Liver (tissue), 9 donors: ENCODE measurements around the gene PTPRC. TPM values are rescaled to one million over a fixed set of nuclear protein-coding genes. Genes with fewer than 3 reads are reported as not detected.

Experiments used
- DNase-seq: peaks from one replicate; pipeline ENCODE4 v3.0.0-alpha.2; 2017; ENCODE audit warnings: low spot score
- H3K27ac ChIP-seq, 2 donors: one replicate each; pipeline ENCODE4 v1.7.0; 2013; ENCODE audit warnings: inconsistent platforms in 2 of 2, low read length in 2 of 2, control low read depth in 1 of 2, low read depth in 1 of 2, mild to moderate bottlenecking in 1 of 2
- H3K27me3 ChIP-seq, 4 donors: one replicate each; pipeline versions ENCODE4 v1.6.1 to v1.7.0; 2013; ENCODE audit warnings: low read length in 3 of 4, inconsistent platforms in 1 of 4, mild to moderate bottlenecking in 1 of 4, moderate library complexity in 1 of 4; ENCODE audit not compliant: control insufficient read depth in 4 of 4, insufficient read depth in 4 of 4
- H3K36me3 ChIP-seq, 4 donors: one replicate each; pipeline versions ENCODE4 v1.6.1 to v1.7.0; 2013; ENCODE audit warnings: low read length in 3 of 4, mild to moderate bottlenecking in 3 of 4, low read depth in 1 of 4, moderate library complexity in 1 of 4; ENCODE audit not compliant: control insufficient read depth in 4 of 4, insufficient read depth in 3 of 4
- H3K4me1 ChIP-seq, 4 donors: one replicate each; pipeline versions ENCODE4 v1.6.1 to v1.7.0; 2013; ENCODE audit warnings: low read length in 3 of 4, mild to moderate bottlenecking in 3 of 4, moderate library complexity in 1 of 4; ENCODE audit not compliant: control insufficient read depth in 4 of 4, insufficient read depth in 4 of 4
- H3K4me3 ChIP-seq, 3 donors: one replicate each; pipeline versions ENCODE4 v1.6.1 to v1.7.0; 2013; ENCODE audit warnings: low read length in 3 of 3, control low read depth in 1 of 3, low read depth in 1 of 3, mild to moderate bottlenecking in 1 of 3
- H3K9ac ChIP-seq, 2 donors: one replicate each; pipeline ENCODE4 v1.7.0; 2013; ENCODE audit warnings: low read length in 2 of 2, mild to moderate bottlenecking in 2 of 2, moderate library complexity in 2 of 2, control low read depth in 1 of 2, low read depth in 1 of 2
- H3K9me3 ChIP-seq, 4 donors: one replicate each; pipeline versions ENCODE4 v1.6.1 to v1.7.0; 2013; ENCODE audit warnings: low read length in 3 of 4; ENCODE audit not compliant: control insufficient read depth in 4 of 4
- EGR1 ChIP-seq, 2 donors: IDR thresholded peaks; 2 replicates each; pipeline ENCODE4 v1.6.1; 2016 to 2018; ENCODE audit warnings: antibody characterized with exemption in 2 of 2, low read depth in 2 of 2
- FOXA1 ChIP-seq: IDR thresholded peaks from 2 replicates; pipeline ENCODE4 v1.6.1; 2016; ENCODE audit warnings: antibody characterized with exemption
- FOXA2 ChIP-seq: IDR thresholded peaks from 2 replicates; pipeline ENCODE4 v1.6.1; 2016; ENCODE audit warnings: antibody characterized with exemption
- GABPA ChIP-seq, 2 donors: IDR thresholded peaks in 1 of 2; conservative IDR thresholded peaks in 1 of 2; 2 replicates each; pipeline ENCODE4 v1.6.1; 2016; ENCODE audit warnings: antibody characterized with exemption in 2 of 2, mild to moderate bottlenecking in 1 of 2, moderate library complexity in 1 of 2
- HNF4A ChIP-seq, 2 donors: conservative IDR thresholded peaks; 2 replicates each; pipeline ENCODE4 v1.6.1; 2016; ENCODE audit warnings: antibody characterized with exemption in 2 of 2, mild to moderate bottlenecking in 2 of 2
- HNF4G ChIP-seq: IDR thresholded peaks from 2 replicates; pipeline ENCODE4 v1.6.1; 2016; ENCODE audit warnings: antibody characterized with exemption
- JUND ChIP-seq, 2 donors: IDR thresholded peaks; 2 replicates each; pipeline ENCODE4 v1.6.1; 2016; ENCODE audit warnings: antibody characterized with exemption in 2 of 2
- NR2F2 ChIP-seq: IDR thresholded peaks from 2 replicates; pipeline ENCODE4 v1.6.1; 2016; ENCODE audit warnings: antibody characterized with exemption
- RAD21 ChIP-seq, 2 donors: IDR thresholded peaks; 2 replicates each; pipeline ENCODE4 v1.6.1; 2016; ENCODE audit warnings: antibody characterized with exemption in 2 of 2, mild to moderate bottlenecking in 2 of 2
- REST ChIP-seq: IDR thresholded peaks from 2 replicates; pipeline ENCODE4 v1.6.1; 2016; ENCODE audit warnings: antibody characterized with exemption, mild to moderate bottlenecking
- RXRA ChIP-seq, 2 donors: IDR thresholded peaks; 2 replicates each; pipeline ENCODE4 v1.6.1; 2017 to 2018; ENCODE audit warnings: antibody characterized with exemption in 2 of 2, mild to moderate bottlenecking in 1 of 2
- SP1 ChIP-seq: IDR thresholded peaks from 2 replicates; pipeline ENCODE4 v1.6.1; 2018; ENCODE audit warnings: antibody characterized with exemption, mild to moderate bottlenecking
- TAF1 ChIP-seq: conservative IDR thresholded peaks from 2 replicates; pipeline ENCODE4 v1.6.1; 2016; ENCODE audit warnings: antibody characterized with exemption, mild to moderate bottlenecking
- YY1 ChIP-seq: IDR thresholded peaks from 2 replicates; pipeline ENCODE4 v1.6.1; 2016; ENCODE audit warnings: antibody characterized with exemption, mild to moderate bottlenecking
- polyA plus RNA-seq, 2 donors: library from polyadenylated mRNA; stranded (reverse) in 1 of 2; unstranded in 1 of 2; fragments of 200-250 nt in 1 of 2; fragments of >200 nt in 1 of 2; fragmentation: Nextera tagmentation in 1 of 2; extraction: Ambion mirVana in 1 of 2; gene quantifications; one replicate each; pipeline versions ENCODE4 v1.2.1 to v1.2.3, GENCODE V29; 2013 to 2015
- total RNA-seq, 2 donors: library from RNA; depleted of rRNA; stranded (reverse); fragments of >200 nt; gene quantifications; one replicate each; pipeline ENCODE4 v1.2.3, GENCODE V29; 2014
- TF ChIP-seq, protein P1 (sequence below): IDR thresholded peaks from 2 replicates; pipeline ENCODE4 v1.6.1; 2016; ENCODE audit warnings: antibody characterized with exemption
- TF ChIP-seq, protein P2 (sequence below): fragments of 150-350 bp; IDR thresholded peaks from 2 replicates; pipeline ENCODE4 v1.5.1; 2017; ENCODE audit warnings: improper control_type of control experiment, low read depth, low read length; ENCODE audit not compliant: missing input control
- TF ChIP-seq, protein P3 (sequence below): IDR thresholded peaks from 2 replicates; pipeline ENCODE4 v1.6.1; 2016; ENCODE audit warnings: antibody characterized with exemption
- TF ChIP-seq, protein P4 (sequence below): IDR thresholded peaks from 2 replicates; pipeline ENCODE4 v1.6.1; 2016; ENCODE audit warnings: antibody characterized with exemption
- donor health status: healthy.
- donor health status: healthy.
- donor health status: healthy.
- donor health status: healthy.
- donor health status: healthy.

Gene PTPRC
- total and polyA plus RNA-seq, 4 donors: 5.8 to 34.1 (median 16.2) TPM

DNA sequence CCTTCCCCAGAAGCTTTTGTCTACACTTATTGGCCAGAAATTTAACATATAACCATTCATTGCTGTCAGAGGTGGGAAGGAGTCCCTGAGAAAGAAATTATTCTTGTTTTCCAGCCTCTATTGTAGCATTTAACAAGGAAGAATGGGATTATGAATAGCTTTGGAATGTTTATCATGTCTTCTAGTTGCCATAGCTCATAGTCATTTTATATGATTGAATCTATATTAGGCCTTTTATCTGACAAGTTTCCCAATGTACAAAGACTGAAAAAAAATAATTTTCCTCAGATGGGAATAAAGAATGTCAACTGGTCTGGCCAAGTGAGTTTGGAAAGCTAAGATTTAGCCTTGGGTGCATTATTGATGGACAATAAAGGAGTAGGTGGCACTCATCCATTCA lies 28.3 kb downstream of the PTPRC start:
- no peak overlapping the region for H3K27ac ChIP-seq
- no peaks in the 10 kb centered on the region for H3K4me1 ChIP-seq
- no peak overlapping the region for H3K9ac ChIP-seq
- TF ChIP-seq GABPA (IDR thresholded peaks at IDR 0.05 in 1 of 2, conservative IDR thresholded peaks at IDR 0.05 in 1 of 2): no peak
- TF ChIP-seq, protein P1, sequence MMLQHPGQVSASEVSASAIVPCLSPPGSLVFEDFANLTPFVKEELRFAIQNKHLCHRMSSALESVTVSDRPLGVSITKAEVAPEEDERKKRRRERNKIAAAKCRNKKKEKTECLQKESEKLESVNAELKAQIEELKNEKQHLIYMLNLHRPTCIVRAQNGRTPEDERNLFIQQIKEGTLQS: no peak
- TF ChIP-seq FOXA2: no peak
- TF ChIP-seq, protein P2, sequence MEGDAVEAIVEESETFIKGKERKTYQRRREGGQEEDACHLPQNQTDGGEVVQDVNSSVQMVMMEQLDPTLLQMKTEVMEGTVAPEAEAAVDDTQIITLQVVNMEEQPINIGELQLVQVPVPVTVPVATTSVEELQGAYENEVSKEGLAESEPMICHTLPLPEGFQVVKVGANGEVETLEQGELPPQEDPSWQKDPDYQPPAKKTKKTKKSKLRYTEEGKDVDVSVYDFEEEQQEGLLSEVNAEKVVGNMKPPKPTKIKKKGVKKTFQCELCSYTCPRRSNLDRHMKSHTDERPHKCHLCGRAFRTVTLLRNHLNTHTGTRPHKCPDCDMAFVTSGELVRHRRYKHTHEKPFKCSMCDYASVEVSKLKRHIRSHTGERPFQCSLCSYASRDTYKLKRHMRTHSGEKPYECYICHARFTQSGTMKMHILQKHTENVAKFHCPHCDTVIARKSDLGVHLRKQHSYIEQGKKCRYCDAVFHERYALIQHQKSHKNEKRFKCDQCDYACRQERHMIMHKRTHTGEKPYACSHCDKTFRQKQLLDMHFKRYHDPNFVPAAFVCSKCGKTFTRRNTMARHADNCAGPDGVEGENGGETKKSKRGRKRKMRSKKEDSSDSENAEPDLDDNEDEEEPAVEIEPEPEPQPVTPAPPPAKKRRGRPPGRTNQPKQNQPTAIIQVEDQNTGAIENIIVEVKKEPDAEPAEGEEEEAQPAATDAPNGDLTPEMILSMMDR: no peak
- no peak for TF ChIP-seq REST
- TF ChIP-seq YY1: no peak
- no peak for TF ChIP-seq FOXA1
- TF ChIP-seq SP1: no peak
- TF ChIP-seq, protein P3, sequence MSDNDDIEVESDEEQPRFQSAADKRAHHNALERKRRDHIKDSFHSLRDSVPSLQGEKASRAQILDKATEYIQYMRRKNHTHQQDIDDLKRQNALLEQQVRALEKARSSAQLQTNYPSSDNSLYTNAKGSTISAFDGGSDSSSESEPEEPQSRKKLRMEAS: no peak
- no peak for TF ChIP-seq JUND (IDR thresholded peaks at IDR 0.05)
- TF ChIP-seq, protein P4, sequence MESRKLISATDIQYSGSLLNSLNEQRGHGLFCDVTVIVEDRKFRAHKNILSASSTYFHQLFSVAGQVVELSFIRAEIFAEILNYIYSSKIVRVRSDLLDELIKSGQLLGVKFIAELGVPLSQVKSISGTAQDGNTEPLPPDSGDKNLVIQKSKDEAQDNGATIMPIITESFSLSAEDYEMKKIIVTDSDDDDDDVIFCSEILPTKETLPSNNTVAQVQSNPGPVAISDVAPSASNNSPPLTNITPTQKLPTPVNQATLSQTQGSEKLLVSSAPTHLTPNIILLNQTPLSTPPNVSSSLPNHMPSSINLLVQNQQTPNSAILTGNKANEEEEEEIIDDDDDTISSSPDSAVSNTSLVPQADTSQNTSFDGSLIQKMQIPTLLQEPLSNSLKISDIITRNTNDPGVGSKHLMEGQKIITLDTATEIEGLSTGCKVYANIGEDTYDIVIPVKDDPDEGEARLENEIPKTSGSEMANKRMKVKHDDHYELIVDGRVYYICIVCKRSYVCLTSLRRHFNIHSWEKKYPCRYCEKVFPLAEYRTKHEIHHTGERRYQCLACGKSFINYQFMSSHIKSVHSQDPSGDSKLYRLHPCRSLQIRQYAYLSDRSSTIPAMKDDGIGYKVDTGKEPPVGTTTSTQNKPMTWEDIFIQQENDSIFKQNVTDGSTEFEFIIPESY: no peak
- TF ChIP-seq EGR1 (IDR thresholded peaks at IDR 0.05; ENCODE audit: low read depth in 2 of 2): no peak
- TF ChIP-seq RXRA (IDR thresholded peaks at IDR 0.05): no peak
- TF ChIP-seq NR2F2: no peak
- TF ChIP-seq RAD21 (IDR thresholded peaks at IDR 0.05): no peak
- TF ChIP-seq HNF4G: no peak
- no peak for TF ChIP-seq TAF1
- TF ChIP-seq HNF4A (conservative IDR thresholded peaks at IDR 0.05): no peak
- H3K4me3 ChIP-seq: no peak overlapping the region
- H3K27me3 ChIP-seq: no peaks in the 10 kb centered on the region
- no peaks in the 10 kb centered on the region for H3K36me3 ChIP-seq
- H3K9me3 ChIP-seq: no peaks in the 10 kb centered on the region
- DNase-seq: no peak

DNA sequence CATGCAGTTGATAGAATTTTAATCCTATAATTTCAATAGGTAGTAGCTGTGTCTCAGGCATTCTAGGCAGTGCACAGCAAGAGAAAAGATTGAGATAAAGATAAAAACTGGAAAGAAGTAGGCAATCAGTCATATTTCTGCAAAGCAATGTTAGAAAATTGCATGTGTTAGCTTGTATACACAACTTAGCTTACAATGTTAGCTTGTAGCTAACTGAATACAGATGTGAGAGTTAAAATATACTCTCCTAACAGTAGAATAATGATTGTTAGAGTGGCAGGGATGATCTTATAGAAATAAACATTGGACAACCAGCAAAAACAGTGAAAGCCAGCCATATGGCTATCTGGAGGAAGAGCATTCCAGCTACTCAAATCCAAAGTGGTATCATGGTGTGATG lies 29.0 kb downstream of the PTPRC start:
- no peaks in the 10 kb centered on the region for H3K9me3 ChIP-seq
- H3K27ac ChIP-seq: no peak overlapping the region
- H3K36me3 ChIP-seq: no peaks in the 10 kb centered on the region
- DNase-seq: no peak
- H3K9ac ChIP-seq: no peak overlapping the region
- no peaks in the 10 kb centered on the region for H3K4me1 ChIP-seq
- H3K4me3 ChIP-seq: no peak overlapping the region
- no peaks in the 10 kb centered on the region for H3K27me3 ChIP-seq
- no peak for TF ChIP-seq TAF1
- no peak for TF ChIP-seq SP1
